MCF 10A (cell line): Measurements from ENCODE around the gene GPN3. TPM values are rescaled to one million over a fixed set of nuclear protein-coding genes. Genes with fewer than 3 reads are reported as not detected.
"Not testable (repeated sequence)": the region's sequence is repeated elsewhere in the genome, so short reads cannot be mapped to it uniquely, and the experiment has no call there.

ENCODE experiments used
- BruUV-seq: library from RNA; stranded (reverse); fragments of 400-500 nt; replicated peaks from 2 replicates; lab custom pipeline; 2021; lab: Mats Ljungman, UMichigan
- CTCF ChIA-PET: fragments of 300-600 bp; sonication (Branson Sonifier 250); formaldehyde crosslinking; extraction: SDS; loops from one replicate; lab custom pipeline; 2021; ENCODE audit warnings: antibody characterized with exemption, inconsistent platforms; lab: Yijun Ruan, JAX
- POLR2A ChIA-PET: fragments of 300-600, 350-650 bp; sonication (Branson Sonifier 250); formaldehyde crosslinking; extraction: SDS; loops from one replicate; lab custom pipeline; 2020; ENCODE audit warnings: antibody characterized with exemption, inconsistent platforms; lab: Yijun Ruan, JAX
- DNase-seq: peaks from one replicate; pipeline ENCODE4 v3.0.0-alpha.2; 2018; ENCODE audit not compliant: unreplicated experiment
- H3K27ac Mint-ChIP-seq: one replicate; pipeline ENCODE4 v1.8.0; 2022; ENCODE audit warnings: mild to moderate bottlenecking, low read depth, mixed read lengths; ENCODE audit not compliant: unreplicated experiment
- H3K27me3 Mint-ChIP-seq: one replicate; pipeline ENCODE4 v1.8.0; 2022; ENCODE audit warnings: mixed read lengths; ENCODE audit not compliant: insufficient read depth, unreplicated experiment
- H3K36me3 Mint-ChIP-seq: one replicate; pipeline ENCODE4 v1.8.0; 2022; ENCODE audit warnings: mild to moderate bottlenecking, moderate library complexity, mixed read lengths; ENCODE audit not compliant: insufficient read depth, unreplicated experiment
- H3K4me1 Mint-ChIP-seq: one replicate; pipeline ENCODE4 v1.8.0; 2022; ENCODE audit warnings: mixed read lengths; ENCODE audit not compliant: insufficient read depth, unreplicated experiment
- H3K4me3 Mint-ChIP-seq: one replicate; pipeline ENCODE4 v1.8.0; 2022; ENCODE audit warnings: mild to moderate bottlenecking, moderate library complexity, mixed read lengths; ENCODE audit not compliant: unreplicated experiment
- H3K9me3 Mint-ChIP-seq: one replicate; pipeline ENCODE4 v1.8.0; 2022; ENCODE audit warnings: mixed read lengths; ENCODE audit not compliant: unreplicated experiment
- intact Hi-C: fragments of 100-400 bp; cut with micrococcal nuclease; formaldehyde crosslinking; loops from 2 replicates; pipeline ENCODE4 v1.14.1; 2022
- total RNA-seq: library from RNA; stranded (reverse); gene quantifications from 2 replicates; pipeline ENCODE4 v1.2.3, GENCODE V29; 2022
- TF ChIP-seq, protein P1 (sequence below): fragments of 200-600 bp; IDR thresholded peaks from one replicate; pipeline ENCODE4 v1.8.0; 2022; ENCODE audit warnings: antibody characterized with exemption, mild to moderate bottlenecking; ENCODE audit not compliant: unreplicated experiment

The GPN3 gene
- total RNA-seq, 1 experiment from 2014 or later: 18.1 TPM

DNA sequence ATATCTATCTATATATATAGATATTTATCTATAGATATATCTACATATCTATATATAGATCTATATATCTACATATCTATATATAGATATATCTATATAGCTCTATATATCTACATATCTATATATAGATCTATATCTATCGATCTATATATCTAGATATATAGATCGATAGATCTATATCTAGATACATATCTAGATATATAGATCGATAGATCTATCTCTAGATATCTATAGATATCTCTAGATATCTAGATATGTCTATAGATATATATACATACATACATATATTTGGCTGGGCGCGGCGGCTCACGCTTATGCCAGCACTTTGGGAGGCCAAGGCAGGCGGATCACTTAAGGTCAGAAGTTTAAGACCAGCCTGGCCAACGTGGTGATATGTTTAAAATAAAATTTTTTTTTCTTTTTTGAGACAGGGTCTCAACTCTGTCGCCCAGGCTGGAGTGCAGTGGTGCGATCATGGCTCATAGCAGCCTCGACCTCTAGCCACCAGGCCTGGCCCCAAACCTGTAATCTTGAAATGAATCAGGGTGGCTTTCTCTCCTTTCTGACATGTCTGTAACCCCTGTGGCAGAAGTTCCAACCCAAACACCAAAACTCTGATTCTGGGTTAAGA, 36.0 kb downstream of the GPN3 start:
- intact Hi-C loops: loop anchor here (1.0 to 2.0 kb wide), 3 partner anchors 29 to 332 kb away; partner anchors contain the start of gene ANAPC7
- Mint-ChIP-seq H3K4me3 (peak overlapping the region; percentile 97), H3K4me1 (peaks cover 5% of the 10 kb centered on the region), H3K27ac (peak overlapping the region; percentile 93), H3K36me3 (peaks cover 40% of the 10 kb centered on the region), H3K27me3 (no peaks in the 10 kb centered on the region), H3K9me3 (no peaks in the 10 kb centered on the region)
- no peak for DNase-seq
- ChIA-PET CTCF (interaction anchor here (0.6 to 2.1 kb wide), 47 partner anchors 9 to 937 kb away, joined by 3 to 51 read pairs (median 4); partner anchors contain the start of gene PHETA1), POLR2A (interaction anchor here (0.6 to 1.8 kb wide), 15 partner anchors 8 to 544 kb away, joined by 3 to 15 read pairs (median 5); partner anchors contain the start of genes ARPC3, FAM216A, GPN3 and TCTN1)
- TF ChIP-seq, protein P1, sequence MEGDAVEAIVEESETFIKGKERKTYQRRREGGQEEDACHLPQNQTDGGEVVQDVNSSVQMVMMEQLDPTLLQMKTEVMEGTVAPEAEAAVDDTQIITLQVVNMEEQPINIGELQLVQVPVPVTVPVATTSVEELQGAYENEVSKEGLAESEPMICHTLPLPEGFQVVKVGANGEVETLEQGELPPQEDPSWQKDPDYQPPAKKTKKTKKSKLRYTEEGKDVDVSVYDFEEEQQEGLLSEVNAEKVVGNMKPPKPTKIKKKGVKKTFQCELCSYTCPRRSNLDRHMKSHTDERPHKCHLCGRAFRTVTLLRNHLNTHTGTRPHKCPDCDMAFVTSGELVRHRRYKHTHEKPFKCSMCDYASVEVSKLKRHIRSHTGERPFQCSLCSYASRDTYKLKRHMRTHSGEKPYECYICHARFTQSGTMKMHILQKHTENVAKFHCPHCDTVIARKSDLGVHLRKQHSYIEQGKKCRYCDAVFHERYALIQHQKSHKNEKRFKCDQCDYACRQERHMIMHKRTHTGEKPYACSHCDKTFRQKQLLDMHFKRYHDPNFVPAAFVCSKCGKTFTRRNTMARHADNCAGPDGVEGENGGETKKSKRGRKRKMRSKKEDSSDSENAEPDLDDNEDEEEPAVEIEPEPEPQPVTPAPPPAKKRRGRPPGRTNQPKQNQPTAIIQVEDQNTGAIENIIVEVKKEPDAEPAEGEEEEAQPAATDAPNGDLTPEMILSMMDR: no peak
- BruUV-seq: no TSS peak

DNA sequence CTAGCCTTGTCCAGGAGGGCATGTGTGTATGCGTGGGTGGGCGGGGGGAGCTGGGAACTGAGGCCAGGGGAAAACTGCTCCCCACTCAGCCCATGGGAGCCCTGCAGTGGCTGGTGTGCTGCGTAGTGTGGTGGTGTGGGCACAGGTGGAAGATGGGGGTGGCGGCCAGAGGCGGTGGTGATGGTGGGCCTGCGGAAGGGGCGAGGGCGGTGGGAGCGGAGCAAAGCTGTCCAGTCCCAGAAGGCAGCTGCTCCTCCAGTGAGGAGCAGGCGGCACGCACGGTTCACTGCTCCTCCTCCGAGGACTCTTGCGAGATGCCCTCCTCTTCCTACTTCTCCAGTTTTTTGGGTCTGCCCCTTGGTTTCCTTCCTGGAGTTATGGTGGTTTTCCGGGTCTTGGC, 38.4 kb downstream of the GPN3 start:
- DNase-seq, H3K27me3 Mint-ChIP-seq, H3K4me3 Mint-ChIP-seq, H3K27ac Mint-ChIP-seq, CTCF ChIA-PET, BruUV-seq, POLR2A ChIA-PET, H3K9me3 Mint-ChIP-seq, H3K4me1 Mint-ChIP-seq: not testable (repeated sequence)
- peaks cover 19% of the 10 kb centered on the region for H3K36me3 Mint-ChIP-seq
- intact Hi-C loops: loop anchor here (2.0 kb wide), 1 partner anchor 27 kb away; the partner anchor contains the start of gene ANAPC7

DNA sequence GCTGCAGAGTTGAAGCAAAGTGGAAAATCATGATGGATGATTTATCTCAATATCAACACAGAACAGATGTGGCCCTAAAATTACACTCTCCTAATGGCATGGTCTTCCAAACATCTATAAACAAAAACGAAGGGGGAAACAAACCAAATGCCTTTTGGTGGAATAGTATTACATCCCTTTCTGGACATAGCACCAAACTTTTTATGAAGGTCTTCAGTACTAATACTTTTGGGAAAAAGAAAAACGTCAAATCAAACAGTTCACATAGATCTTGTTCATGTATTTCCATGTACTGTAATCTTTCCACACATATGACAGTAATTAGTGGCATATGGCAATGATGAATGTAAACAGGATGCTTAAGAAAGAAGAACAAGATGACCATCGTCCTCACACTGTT, 41.7 kb downstream of the GPN3 start:
- ChIA-PET CTCF (interaction anchor here (0.7 kb wide), 1 partner anchor 355 kb away, joined by 3 read pairs; no protein-coding TSS in a partner anchor), POLR2A (no interaction called here)
- intact Hi-C loops: no loop called here
- H3K36me3 Mint-ChIP-seq: no peaks in the 10 kb centered on the region
- no peak for DNase-seq
- peaks cover 5% of the 10 kb centered on the region for H3K4me1 Mint-ChIP-seq
- no peaks in the 10 kb centered on the region for H3K9me3 Mint-ChIP-seq
- BruUV-seq: no TSS peak
- peaks cover 9% of the 10 kb centered on the region for H3K27me3 Mint-ChIP-seq
- H3K27ac Mint-ChIP-seq: no peak overlapping the region
- no peak overlapping the region for H3K4me3 Mint-ChIP-seq
- TF ChIP-seq, protein P1: no peak

DNA sequence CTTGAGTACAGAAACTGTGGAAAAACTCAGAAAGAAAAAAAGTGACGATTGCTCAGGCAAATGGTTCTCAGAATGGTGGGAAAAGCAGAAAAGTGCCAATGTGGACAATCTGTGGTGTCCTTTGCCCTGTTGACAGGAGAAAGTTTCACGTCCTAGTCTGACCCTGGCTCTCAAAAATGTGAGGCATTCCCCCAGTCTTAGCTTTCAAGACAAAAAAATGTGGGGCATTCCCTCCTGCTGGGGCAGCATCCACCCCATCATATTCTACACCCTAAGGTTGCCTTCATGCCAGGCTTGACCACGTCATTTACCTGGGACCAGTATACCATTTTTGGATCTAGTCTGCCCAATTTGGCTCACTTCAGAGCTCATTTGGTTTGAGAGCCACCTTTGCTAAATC, 43.8 kb downstream of the GPN3 start:
- ChIA-PET POLR2A (interaction anchor here (0.6 kb wide), 1 partner anchor 71 kb away, joined by 3 read pairs; no protein-coding TSS in a partner anchor), CTCF (interaction anchor here (0.6 to 1.8 kb wide), 2 partner anchors 14 to 325 kb away, joined by 3 to 9 read pairs; no protein-coding TSS in a partner anchor)
- Mint-ChIP-seq H3K36me3 (no peaks in the 10 kb centered on the region), H3K27me3 (peaks cover 11% of the 10 kb centered on the region), H3K4me3 (no peak overlapping the region), H3K27ac (no peak overlapping the region), H3K4me1 (no peaks in the 10 kb centered on the region), H3K9me3 (no peaks in the 10 kb centered on the region)
- intact Hi-C loops: no loop called here
- BruUV-seq: no TSS peak
- TF ChIP-seq, protein P1: no peak
- no peak for DNase-seq
